Measurements from ENCODE around the gene IGBP1.
"Not testable (repeated sequence)": the region's sequence is repeated elsewhere in the genome, so short reads cannot be mapped to it uniquely, and the experiment has no call there.

Gene IGBP1

DNA sequence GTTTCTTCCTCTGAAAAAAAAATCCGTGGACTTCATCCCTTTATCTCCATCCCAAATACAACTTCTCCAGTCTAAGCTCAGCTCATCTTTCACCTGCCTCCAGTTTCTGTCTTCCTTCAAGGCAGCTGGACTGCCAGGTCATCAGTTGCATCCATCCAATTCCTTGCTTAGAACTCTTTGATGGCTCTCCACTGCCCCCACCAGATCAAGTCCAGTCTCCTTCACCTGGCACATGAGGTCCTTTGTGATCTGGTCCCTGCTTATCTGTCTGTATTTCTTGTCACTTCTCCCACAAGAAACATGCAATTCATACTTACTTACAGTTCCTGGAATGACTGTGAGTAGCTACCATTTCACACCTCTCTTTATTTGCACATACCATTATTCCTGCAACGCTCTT, 37.2 kb upstream of the IGBP1 start:
- no peak for DNase-seq (ENCODE audit: extremely low read depth, low read depth)
- H3K4me3 ChIP-seq (replicated peaks; ENCODE audit: low read depth, low read length) = no peak overlapping the region
- TF ChIP-seq, protein P1, sequence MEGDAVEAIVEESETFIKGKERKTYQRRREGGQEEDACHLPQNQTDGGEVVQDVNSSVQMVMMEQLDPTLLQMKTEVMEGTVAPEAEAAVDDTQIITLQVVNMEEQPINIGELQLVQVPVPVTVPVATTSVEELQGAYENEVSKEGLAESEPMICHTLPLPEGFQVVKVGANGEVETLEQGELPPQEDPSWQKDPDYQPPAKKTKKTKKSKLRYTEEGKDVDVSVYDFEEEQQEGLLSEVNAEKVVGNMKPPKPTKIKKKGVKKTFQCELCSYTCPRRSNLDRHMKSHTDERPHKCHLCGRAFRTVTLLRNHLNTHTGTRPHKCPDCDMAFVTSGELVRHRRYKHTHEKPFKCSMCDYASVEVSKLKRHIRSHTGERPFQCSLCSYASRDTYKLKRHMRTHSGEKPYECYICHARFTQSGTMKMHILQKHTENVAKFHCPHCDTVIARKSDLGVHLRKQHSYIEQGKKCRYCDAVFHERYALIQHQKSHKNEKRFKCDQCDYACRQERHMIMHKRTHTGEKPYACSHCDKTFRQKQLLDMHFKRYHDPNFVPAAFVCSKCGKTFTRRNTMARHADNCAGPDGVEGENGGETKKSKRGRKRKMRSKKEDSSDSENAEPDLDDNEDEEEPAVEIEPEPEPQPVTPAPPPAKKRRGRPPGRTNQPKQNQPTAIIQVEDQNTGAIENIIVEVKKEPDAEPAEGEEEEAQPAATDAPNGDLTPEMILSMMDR (IDR thresholded peaks at IDR 0.05; ENCODE audit: low read depth, low read length, missing control alignments) = no peak

DNA sequence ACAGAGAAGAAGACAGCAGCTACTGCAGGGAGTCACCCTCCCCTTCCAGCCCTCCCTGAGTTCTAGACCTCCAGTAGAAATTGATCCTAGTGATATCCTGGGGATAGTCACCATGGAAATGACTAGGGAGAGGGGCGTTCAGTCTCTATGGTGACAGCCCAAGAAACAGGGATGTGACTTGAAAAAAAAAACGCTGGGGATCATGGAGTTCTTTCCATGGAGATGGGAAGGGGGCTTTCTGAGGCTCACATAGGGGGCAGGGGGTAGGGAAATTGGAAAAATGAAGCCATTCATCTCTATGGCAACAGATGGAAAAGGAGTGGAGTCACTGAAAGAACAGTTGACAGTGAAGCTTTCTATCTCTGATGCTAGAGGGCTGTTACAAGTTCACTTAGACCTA, 28.0 kb upstream of the IGBP1 start:
- TF ChIP-seq, protein P1 (IDR thresholded peaks at IDR 0.05; ENCODE audit: low read depth, low read length, missing control alignments) = no peak
- DNase-seq (ENCODE audit: extremely low read depth, low read depth) = no peak
- no peak overlapping the region for H3K4me3 ChIP-seq (replicated peaks; ENCODE audit: low read depth, low read length)

DNA sequence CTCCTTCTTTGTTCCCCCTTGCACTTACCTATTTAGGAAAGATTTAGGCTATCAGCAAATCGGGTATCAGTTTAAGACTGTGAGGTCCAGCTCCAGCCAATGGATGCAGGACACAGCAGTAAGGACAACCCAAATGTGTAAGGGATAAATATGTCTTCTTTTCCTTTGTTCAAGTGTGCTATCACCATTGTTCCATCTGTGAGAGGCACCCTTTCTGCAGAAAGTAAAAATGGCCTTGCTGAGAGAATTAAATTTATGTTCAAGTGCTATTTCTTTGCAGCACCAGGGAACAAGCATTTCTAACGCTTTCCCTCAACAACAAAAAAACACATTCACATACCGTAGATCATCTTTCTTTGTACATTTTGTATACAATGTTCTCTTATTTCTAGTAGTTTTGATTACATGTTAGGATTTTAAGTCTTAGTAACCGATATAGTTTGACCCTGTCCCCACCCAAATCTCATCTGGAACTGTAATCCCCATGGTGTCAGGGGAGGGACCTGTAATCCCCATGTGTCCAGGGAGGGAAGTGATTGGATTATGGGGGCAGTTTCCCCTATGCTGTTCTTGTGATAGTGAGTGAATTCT, 21.7 kb upstream of the IGBP1 start:
- DNase-seq (ENCODE audit: extremely low read depth, low read depth); H3K4me3 ChIP-seq (replicated peaks; ENCODE audit: low read depth, low read length): not testable (repeated sequence)

DNA sequence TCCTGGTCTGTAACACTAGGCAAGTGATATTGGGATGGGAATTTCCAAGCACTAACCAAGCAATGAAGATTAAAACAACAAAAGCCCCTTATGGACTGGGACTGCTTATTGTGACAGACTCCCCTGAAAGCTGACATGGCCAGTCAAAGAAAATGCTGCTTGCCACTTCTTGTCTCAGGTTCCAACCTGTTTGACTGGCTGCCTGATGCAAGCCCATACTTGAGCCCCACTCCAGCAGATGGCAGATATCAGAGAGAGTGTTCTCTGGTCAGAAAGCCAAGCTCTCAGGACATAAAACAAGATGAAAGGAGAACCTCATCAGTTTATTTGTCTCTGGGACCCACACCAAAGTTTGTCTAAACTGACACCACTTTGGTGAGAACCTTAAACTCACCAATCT, 15.5 kb upstream of the IGBP1 start:
- DNase-seq (ENCODE audit: extremely low read depth, low read depth) = no peak
- TF ChIP-seq, protein P1 (IDR thresholded peaks at IDR 0.05; ENCODE audit: low read depth, low read length, missing control alignments) = no peak
- H3K4me3 ChIP-seq (replicated peaks; ENCODE audit: low read depth, low read length) = no peak overlapping the region

DNA sequence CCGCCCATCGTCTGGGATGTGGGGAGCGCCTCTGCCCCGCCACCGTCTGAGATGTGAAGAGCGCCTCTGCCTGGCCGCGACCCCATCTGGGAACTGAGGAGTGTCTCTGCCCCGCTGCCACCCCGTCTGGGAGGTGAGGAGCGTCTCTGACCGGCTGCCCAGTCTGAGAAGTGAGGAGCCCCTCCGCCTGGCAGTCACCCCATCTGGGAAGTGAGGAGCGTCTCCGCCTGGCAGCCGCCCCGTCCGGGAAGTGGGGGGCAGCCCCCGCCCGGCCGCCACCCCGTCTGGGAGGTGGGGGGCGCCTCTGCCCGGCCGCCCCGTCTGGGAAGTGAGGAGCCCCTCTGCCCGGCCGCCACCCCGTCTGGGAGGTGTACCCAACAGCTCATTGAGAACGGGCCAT, 10.2 kb upstream of the IGBP1 start:
- DNase-seq (ENCODE audit: extremely low read depth, low read depth); H3K4me3 ChIP-seq (replicated peaks; ENCODE audit: low read depth, low read length): not testable (repeated sequence)

DNA sequence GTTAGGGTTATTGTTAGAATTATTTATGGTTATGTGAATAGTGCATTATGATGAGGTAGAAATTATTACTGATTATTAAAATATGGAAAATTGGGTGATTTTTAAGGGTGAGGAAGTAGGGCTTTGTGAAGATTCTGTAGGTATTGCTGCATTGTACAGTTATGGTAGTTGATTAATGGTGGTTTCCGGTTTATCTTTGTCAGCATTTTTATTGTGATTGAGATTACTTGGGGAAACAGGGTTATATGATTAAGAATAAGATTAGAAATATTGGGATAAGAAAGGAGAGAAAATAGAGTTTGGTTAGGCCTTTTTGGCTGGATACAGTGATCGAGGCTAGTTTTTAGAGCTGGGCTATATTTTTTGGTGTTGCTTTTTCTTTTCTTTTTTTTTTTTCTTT, 8.6 kb upstream of the IGBP1 start:
- DNase-seq (ENCODE audit: extremely low read depth, low read depth) = no peak
- no peak overlapping the region for H3K4me3 ChIP-seq (replicated peaks; ENCODE audit: low read depth, low read length)
- TF ChIP-seq, protein P1 (IDR thresholded peaks at IDR 0.05; ENCODE audit: low read depth, low read length, missing control alignments) = no peak

DNA sequence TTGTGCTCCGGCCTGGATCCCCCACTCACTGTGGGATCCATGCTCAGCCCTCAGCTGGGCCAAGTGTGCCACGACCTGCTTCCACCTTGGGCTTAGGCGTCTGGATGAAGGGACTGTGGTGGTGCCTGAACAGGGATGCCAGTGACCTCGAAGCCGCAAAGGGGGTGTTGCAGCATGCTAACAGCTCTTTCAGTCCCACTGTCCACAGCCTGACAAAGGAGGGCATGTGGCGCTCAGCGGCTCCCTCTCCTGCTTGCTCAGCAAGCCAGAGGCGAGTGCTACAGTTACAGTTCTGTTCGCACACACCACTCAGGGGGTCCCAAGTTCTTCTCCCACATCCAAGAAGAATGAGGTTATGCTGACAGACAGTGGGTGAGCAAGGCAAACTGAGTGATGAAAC, 5.2 kb upstream of the IGBP1 start:
- TF ChIP-seq, protein P1 (IDR thresholded peaks at IDR 0.05; ENCODE audit: low read depth, low read length, missing control alignments) = no peak
- no peak for DNase-seq (ENCODE audit: extremely low read depth, low read depth)
- H3K4me3 ChIP-seq (replicated peaks; ENCODE audit: low read depth, low read length) = no peak overlapping the region

DNA sequence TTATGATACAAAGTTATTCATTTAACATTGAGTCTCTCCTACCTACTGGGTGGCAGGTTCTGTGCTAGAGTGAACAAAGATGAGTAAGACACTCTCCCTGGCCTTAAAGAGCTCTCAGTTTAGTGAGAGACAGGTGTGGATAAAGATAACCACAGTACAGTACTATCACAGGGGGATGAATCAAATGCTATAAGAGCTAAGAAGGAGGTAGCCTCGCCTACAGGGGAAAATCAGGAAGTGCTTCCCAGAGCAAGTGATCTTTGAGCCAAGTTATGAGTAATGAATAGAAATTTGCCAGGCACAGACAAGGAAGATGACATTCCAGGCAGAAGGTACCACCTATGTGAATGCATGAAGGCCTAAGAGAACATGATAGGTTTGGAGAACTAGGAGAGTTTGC, 3.4 kb upstream of the IGBP1 start:
- H3K4me3 ChIP-seq (replicated peaks; ENCODE audit: low read depth, low read length) = no peak overlapping the region
- DNase-seq (ENCODE audit: extremely low read depth, low read depth) = no peak
- TF ChIP-seq, protein P1 (IDR thresholded peaks at IDR 0.05; ENCODE audit: low read depth, low read length, missing control alignments) = no peak
